Prostate gland (tissue), 2 donors: ENCODE results near the gene AHNAK. TPM values are rescaled to one million over a fixed set of nuclear protein-coding genes. Genes with fewer than 3 reads are reported as not detected.

Experiments
- DNase-seq: peaks from one replicate; pipeline ENCODE4 v3.0.0-alpha.2; 2019; ENCODE audit warnings: low spot score
- H3K27ac ChIP-seq, 2 donors: fragments of 200-600 bp; sonication (generic); 2 replicates each; pipeline ENCODE4 v1.5.1; 2017 to 2019
- H3K27me3 ChIP-seq: fragments of 200-600 bp; sonication (generic); replicated peaks from 2 replicates; pipeline ENCODE4 v1.5.1; 2019; ENCODE audit not compliant: insufficient read depth
- H3K36me3 ChIP-seq, 2 donors: fragments of 200-600 bp; sonication (generic); 1 replicate in 1 of 2; 2 replicates in 1 of 2; pipeline versions ENCODE4 v1.5.1 to v1.8.1; 2017 to 2019
- H3K4me1 ChIP-seq: fragments of 200-600 bp; sonication (generic); replicated peaks from 2 replicates; pipeline ENCODE4 v1.5.1; 2019
- H3K4me3 ChIP-seq, 2 donors: fragments of 200-600 bp; sonication (generic); 2 replicates each; pipeline ENCODE4 v1.5.1; 2017 to 2019
- H3K9me3 ChIP-seq: fragments of 200-600 bp; sonication (generic); 2 replicates; pipeline ENCODE4 v1.5.1; 2017
- POLR2A ChIP-seq: fragments of 450-650 bp; IDR thresholded peaks from one replicate; pipeline ENCODE4 v1.6.1; 2016; ENCODE audit warnings: antibody characterized with exemption, mild to moderate bottlenecking
- POLR2AphosphoS5 ChIP-seq: sonication (generic); formaldehyde crosslinking; IDR thresholded peaks from one replicate; pipeline ENCODE4 v1.6.1; 2017; ENCODE audit warnings: antibody characterized with exemption
- WGBS: methylation state at CpG from one replicate; pipeline ENCODE4 v1.1.5; 2018; 5-methylcytosine and 5-hydroxymethylcytosine counted together
- intact Hi-C: fragments of 100-400 bp; cut with DNase I; formaldehyde crosslinking; loops from one replicate; pipeline ENCODE4 v1.14.2; 2022
- total RNA-seq, 2 donors: library from RNA; depleted of rRNA; stranded (reverse); fragments of >200 nt; gene quantifications; one replicate each; pipeline ENCODE4 v1.1.0, GENCODE V29; 2016
- TF ChIP-seq, protein P1 (sequence below), 4 experiments: fragments of 200-600 bp in 2 of 4; fragments of 450-650 bp in 2 of 4; sonication (generic) in 2 of 4; IDR thresholded peaks; 1 replicate in 3 of 4; 2 replicates in 1 of 4; pipeline ENCODE4 v1.5.1; 2016 to 2019; ENCODE audit warnings: antibody characterized with exemption in 4 of 4, mild to moderate bottlenecking in 2 of 4, moderate library complexity in 2 of 4

The AHNAK gene, protein sequence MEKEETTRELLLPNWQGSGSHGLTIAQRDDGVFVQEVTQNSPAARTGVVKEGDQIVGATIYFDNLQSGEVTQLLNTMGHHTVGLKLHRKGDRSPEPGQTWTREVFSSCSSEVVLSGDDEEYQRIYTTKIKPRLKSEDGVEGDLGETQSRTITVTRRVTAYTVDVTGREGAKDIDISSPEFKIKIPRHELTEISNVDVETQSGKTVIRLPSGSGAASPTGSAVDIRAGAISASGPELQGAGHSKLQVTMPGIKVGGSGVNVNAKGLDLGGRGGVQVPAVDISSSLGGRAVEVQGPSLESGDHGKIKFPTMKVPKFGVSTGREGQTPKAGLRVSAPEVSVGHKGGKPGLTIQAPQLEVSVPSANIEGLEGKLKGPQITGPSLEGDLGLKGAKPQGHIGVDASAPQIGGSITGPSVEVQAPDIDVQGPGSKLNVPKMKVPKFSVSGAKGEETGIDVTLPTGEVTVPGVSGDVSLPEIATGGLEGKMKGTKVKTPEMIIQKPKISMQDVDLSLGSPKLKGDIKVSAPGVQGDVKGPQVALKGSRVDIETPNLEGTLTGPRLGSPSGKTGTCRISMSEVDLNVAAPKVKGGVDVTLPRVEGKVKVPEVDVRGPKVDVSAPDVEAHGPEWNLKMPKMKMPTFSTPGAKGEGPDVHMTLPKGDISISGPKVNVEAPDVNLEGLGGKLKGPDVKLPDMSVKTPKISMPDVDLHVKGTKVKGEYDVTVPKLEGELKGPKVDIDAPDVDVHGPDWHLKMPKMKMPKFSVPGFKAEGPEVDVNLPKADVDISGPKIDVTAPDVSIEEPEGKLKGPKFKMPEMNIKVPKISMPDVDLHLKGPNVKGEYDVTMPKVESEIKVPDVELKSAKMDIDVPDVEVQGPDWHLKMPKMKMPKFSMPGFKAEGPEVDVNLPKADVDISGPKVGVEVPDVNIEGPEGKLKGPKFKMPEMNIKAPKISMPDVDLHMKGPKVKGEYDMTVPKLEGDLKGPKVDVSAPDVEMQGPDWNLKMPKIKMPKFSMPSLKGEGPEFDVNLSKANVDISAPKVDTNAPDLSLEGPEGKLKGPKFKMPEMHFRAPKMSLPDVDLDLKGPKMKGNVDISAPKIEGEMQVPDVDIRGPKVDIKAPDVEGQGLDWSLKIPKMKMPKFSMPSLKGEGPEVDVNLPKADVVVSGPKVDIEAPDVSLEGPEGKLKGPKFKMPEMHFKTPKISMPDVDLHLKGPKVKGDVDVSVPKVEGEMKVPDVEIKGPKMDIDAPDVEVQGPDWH (N-terminal part only)
- 100 to 1,000 TPM; 367 to 434 TPM for total RNA-seq

DNA sequence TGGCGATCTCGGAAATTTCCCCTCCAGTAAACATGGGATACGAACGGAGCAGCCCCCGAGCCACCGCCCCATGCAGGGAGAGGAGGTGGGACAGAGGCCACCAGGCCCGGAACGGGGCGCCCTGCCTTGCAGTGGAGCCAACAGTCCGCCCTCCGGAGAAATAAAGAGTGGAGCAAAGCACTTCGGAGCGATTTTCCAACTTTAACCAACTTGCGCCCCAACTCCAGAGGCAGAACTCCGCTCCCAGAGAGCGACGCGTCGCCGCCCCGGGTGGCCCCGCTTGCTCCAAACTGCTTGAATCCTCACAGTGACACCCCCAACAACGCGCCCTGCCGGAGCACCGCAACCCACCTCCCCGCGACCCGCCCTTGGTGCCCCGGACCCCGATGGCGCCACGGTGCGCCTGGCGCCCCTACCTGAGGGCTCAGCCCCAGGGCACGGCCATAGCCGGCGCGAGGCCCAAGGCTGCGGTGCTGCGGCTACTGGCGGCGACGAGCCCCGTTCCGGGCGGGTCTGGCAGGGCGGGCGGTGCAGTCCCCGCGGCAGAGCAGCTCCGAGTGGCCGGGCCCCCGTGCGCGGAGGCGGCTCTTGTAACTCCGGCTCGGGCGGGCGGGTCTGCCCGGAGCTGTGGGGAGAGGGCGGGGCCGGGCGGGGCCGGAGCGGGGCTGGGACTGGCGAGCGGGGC, at the start of gene AHNAK:
Gene AHNAK, minus strand, starts transcription at position 563 of the 685 bp plus-strand sequence. CDS start 10,708 bp downstream, outside the sequence.
- under 1% methylated on average over 65 of the region's 69 CpGs for WGBS
- peaks cover 37% of the 10 kb centered on the region for H3K4me1 ChIP-seq
- H3K9me3 ChIP-seq = no peaks in the 10 kb centered on the region
- peak within 1 kb of the TSS; percentile 97 to 99 for H3K27ac ChIP-seq
- H3K36me3 ChIP-seq = no peaks in the 10 kb centered on the region
- intact Hi-C loops = loop anchor here (5.0 kb wide), 2 partner anchors 39 to 66 kb away; partner anchors contain the start of genes EML3 and ROM1
- no peaks in the 10 kb centered on the region for H3K27me3 ChIP-seq
- peak within 1 kb of the TSS; percentile 93 to 98 for H3K4me3 ChIP-seq
- peak; percentile 92 for DNase-seq
- TF ChIP-seq POLR2AphosphoS5 (peak; percentile 48), POLR2A (peak; percentile 95)
- TF ChIP-seq, protein P1, sequence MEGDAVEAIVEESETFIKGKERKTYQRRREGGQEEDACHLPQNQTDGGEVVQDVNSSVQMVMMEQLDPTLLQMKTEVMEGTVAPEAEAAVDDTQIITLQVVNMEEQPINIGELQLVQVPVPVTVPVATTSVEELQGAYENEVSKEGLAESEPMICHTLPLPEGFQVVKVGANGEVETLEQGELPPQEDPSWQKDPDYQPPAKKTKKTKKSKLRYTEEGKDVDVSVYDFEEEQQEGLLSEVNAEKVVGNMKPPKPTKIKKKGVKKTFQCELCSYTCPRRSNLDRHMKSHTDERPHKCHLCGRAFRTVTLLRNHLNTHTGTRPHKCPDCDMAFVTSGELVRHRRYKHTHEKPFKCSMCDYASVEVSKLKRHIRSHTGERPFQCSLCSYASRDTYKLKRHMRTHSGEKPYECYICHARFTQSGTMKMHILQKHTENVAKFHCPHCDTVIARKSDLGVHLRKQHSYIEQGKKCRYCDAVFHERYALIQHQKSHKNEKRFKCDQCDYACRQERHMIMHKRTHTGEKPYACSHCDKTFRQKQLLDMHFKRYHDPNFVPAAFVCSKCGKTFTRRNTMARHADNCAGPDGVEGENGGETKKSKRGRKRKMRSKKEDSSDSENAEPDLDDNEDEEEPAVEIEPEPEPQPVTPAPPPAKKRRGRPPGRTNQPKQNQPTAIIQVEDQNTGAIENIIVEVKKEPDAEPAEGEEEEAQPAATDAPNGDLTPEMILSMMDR (IDR thresholded peaks at IDR 0.05) = no peak

DNA sequence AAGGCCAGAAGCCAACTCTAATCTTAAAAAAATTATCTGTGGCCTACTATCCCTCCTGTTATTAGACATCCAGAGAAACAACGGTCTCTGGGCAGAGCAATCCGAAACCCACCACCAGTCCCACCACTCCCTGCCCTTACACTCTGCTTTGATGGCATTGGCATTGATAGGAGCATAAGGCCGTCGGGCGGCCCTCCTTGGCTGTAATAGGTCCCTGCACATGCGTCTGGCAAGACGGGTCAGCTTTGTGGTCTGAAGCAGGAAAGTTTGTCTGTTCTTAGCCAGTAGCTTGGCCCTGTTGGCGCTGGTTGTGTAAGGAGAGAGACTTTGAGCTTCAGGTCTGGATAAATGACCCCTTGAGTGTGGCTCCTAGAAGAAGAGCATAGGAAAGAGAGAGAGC, 48.5 kb upstream of the AHNAK start:
- peaks cover 21 to 28% of the 10 kb centered on the region in 2 donors for H3K36me3 ChIP-seq
- no peak overlapping the region for H3K4me3 ChIP-seq
- no peak overlapping the region for H3K27ac ChIP-seq
- H3K27me3 ChIP-seq = no peaks in the 10 kb centered on the region
- H3K9me3 ChIP-seq = no peaks in the 10 kb centered on the region
- peaks cover 16% of the 10 kb centered on the region for H3K4me1 ChIP-seq
- no peak for DNase-seq
- intact Hi-C loops = no loop called here
- TF ChIP-seq POLR2A (no peak), POLR2AphosphoS5 (no peak)
- TF ChIP-seq, protein P1 (IDR thresholded peaks at IDR 0.05) = no peak
- WGBS = 84% methylated on average over 8 of the region's 8 CpGs

DNA sequence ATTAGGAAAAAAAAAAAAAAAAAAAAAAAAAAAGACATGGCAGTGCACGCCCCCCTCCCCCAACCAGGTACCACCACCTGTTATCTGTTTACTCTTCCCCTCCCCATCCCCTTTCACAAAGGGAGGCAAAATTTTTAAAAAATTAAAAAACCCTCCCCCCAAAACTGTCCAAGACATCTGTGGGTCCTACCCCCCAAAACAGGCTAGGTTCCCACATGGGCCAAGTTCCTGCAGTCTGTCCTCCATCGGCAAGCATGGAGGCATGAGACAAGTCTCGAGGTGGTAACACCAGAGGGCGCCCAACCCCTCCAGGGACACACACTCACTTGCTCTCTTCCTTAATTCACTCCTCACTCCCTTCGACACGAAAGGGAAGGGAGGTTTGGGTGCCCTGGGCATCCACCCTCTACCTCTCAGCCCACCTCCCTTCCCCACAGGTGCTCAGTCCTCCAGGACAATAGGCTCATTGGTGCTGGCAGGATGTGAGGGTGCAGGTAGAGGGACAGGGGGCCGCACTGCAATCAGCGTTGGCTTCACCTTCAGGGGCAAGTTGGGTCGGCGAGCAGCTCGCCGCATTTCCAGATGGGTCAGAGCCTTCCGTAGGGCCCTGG, 46.9 kb upstream of the AHNAK start:
- Histone ChIP-seq H3K4me3 (no peak overlapping the region), H3K27ac (peak overlapping the region in 1 of 2 donors; percentile 91), H3K9me3 (no peaks in the 10 kb centered on the region), H3K4me1 (peaks cover 10% of the 10 kb centered on the region), H3K36me3 (peaks cover 21 to 28% of the 10 kb centered on the region in 2 donors), H3K27me3 (no peaks in the 10 kb centered on the region)
- WGBS = 54% methylated on average over 13 of the region's 13 CpGs
- TF ChIP-seq, protein P1 (IDR thresholded peaks at IDR 0.05) = peak in 3 of 4 experiments; percentile 34 to 64 (median 52)
- TF ChIP-seq POLR2AphosphoS5 (peak; percentile 54), POLR2A (no peak)
- DNase-seq = peak; percentile 79
- intact Hi-C loops = no loop called here

DNA sequence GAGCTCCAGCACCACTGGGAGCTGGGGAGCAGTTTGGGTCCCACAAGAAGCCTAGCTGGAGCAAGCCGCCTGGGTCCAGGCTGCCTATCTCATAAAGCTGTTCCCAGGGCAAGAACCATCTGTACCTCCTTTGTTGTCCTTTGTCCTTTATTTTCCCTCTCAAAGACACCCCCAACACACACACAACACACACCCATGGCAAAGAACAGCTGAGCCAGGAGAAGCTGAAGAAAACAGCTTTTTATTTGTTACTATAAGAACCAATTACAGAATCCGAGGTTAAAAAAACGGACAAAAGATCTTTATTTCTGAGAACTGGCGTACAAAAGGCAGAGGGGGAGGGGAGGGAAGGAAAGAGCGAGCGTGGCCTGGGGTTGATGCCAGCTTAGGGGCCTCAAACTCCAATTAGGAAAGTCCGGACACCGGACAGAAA, 46.4 kb upstream of the AHNAK start:
- no peak for DNase-seq
- 61% methylated on average over 8 of the region's 8 CpGs for WGBS
- Histone ChIP-seq H3K9me3 (no peaks in the 10 kb centered on the region), H3K4me3 (no peak overlapping the region), H3K4me1 (peaks cover 10% of the 10 kb centered on the region), H3K27me3 (no peaks in the 10 kb centered on the region), H3K27ac (peak overlapping the region; percentile 91 to 92), H3K36me3 (peaks cover 18 to 25% of the 10 kb centered on the region in 2 donors)
- TF ChIP-seq POLR2A = no peak
- TF ChIP-seq, protein P1 (IDR thresholded peaks at IDR 0.05) = no peak
- no peak for TF ChIP-seq POLR2AphosphoS5
- intact Hi-C loops = no loop called here
